ENCODE data around the gene PSMD7.

Gene PSMD7

GRCh38 chr16:74315059-74315458, 18.4 kb downstream of the PSMD7 start:
- Histone ChIP-seq H4K8ac (ENCODE audit: low read depth, low read length) (no peak overlapping the region), H3K4me1 (ENCODE audit: control insufficient read depth in 1 of 2, insufficient read depth in 2 of 2, low read length in 2 of 2) (no peaks in the 10 kb centered on the region), H2AFZ (ENCODE audit: insufficient read depth, low read length, poor library complexity) (no peak overlapping the region), H3K14ac (ENCODE audit: low read length) (no peak overlapping the region), H2AK5ac (ENCODE audit: low read length) (no peak overlapping the region), H4K12ac (ENCODE audit: low read depth, low read length) (no peak overlapping the region), H4K91ac (ENCODE audit: low read depth, low read length) (no peak overlapping the region), H2BK5ac (ENCODE audit: low read depth, low read length, poor library complexity) (no peak overlapping the region), H3K27ac (ENCODE audit: low read depth, low read length) (no peak overlapping the region), H3K9ac (ENCODE audit: low read length) (no peak overlapping the region), H3K9me3 (ENCODE audit: insufficient read depth, low read depth, low read length) (no peaks in the 10 kb centered on the region), H2BK120ac (ENCODE audit: insufficient read depth, low read length, poor library complexity) (no peak overlapping the region), H3K23ac (ENCODE audit: low read length) (no peak overlapping the region), H3K27me3 (ENCODE audit: insufficient read depth, low read length) (no peaks in the 10 kb centered on the region), H3K4ac (ENCODE audit: low read depth, low read length) (no peak overlapping the region), H3K36me3 (ENCODE audit: control insufficient read depth in 1 of 2, insufficient read depth in 2 of 2, low read length in 2 of 2) (no peaks in the 10 kb centered on the region), H3K18ac (ENCODE audit: low read length) (no peak overlapping the region), H3K79me1 (ENCODE audit: low read length) (no peaks in the 10 kb centered on the region), H3K4me2 (ENCODE audit: low read length) (no peak overlapping the region), H2BK12ac (ENCODE audit: low read length) (no peak overlapping the region), H3K79me2 (ENCODE audit: control insufficient read depth, insufficient read depth, low read length, poor library complexity) (no peaks in the 10 kb centered on the region), H3K4me3 (ENCODE audit: low read depth, low read length) (no peak overlapping the region)
- peak; percentile 19 to 35 for DNase-seq
- no CpG with 5 or more reads among the region's 7 CpGs for WGBS (ENCODE audit: extremely low coverage, insufficient coverage, insufficient read length)

- Histone ChIP-seq H4K8ac (ENCODE audit: low read depth, low read length) (no peak overlapping the region), H3K79me2 (ENCODE audit: control insufficient read depth, insufficient read depth, low read length, poor library complexity) (no peaks in the 10 kb centered on the region), H3K79me1 (ENCODE audit: low read length) (no peaks in the 10 kb centered on the region), H3K4ac (ENCODE audit: low read depth, low read length) (no peak overlapping the region), H3K27ac (ENCODE audit: low read depth, low read length) (no peak overlapping the region), H3K18ac (ENCODE audit: low read length) (no peak overlapping the region), H4K91ac (ENCODE audit: low read depth, low read length) (no peak overlapping the region), H4K12ac (ENCODE audit: low read depth, low read length) (no peak overlapping the region), H3K4me2 (ENCODE audit: low read length) (no peak overlapping the region), H3K36me3 (ENCODE audit: control insufficient read depth in 1 of 2, insufficient read depth in 2 of 2, low read length in 2 of 2) (peaks cover 3 to 4% of the 10 kb centered on the region in 2 experiments), H3K23ac (ENCODE audit: low read length) (no peak overlapping the region), H2BK12ac (ENCODE audit: low read length) (no peak overlapping the region), H3K9me3 (ENCODE audit: insufficient read depth, low read depth, low read length) (no peaks in the 10 kb centered on the region), H2AK5ac (ENCODE audit: low read length) (no peak overlapping the region), H2AFZ (ENCODE audit: insufficient read depth, low read length, poor library complexity) (no peak overlapping the region), H3K9ac (ENCODE audit: low read length) (no peak overlapping the region), H3K4me1 (ENCODE audit: control insufficient read depth in 1 of 2, insufficient read depth in 2 of 2, low read length in 2 of 2) (no peaks in the 10 kb centered on the region), H2BK120ac (ENCODE audit: insufficient read depth, low read length, poor library complexity) (no peak overlapping the region), H3K4me3 (ENCODE audit: low read depth, low read length) (no peak overlapping the region), H3K14ac (ENCODE audit: low read length) (no peak overlapping the region), H2BK5ac (ENCODE audit: low read depth, low read length, poor library complexity) (no peak overlapping the region), H3K27me3 (ENCODE audit: insufficient read depth, low read length) (no peaks in the 10 kb centered on the region)
- WGBS (ENCODE audit: extremely low coverage, insufficient coverage, insufficient read length), result no CpG with 5 or more reads among the region's 6 CpGs
- no peak for DNase-seq
Observed at GRCh38 chr16:74320707-74321106, 24.1 kb downstream of the PSMD7 start.

- H3K18ac ChIP-seq (ENCODE audit: low read length), result no peak overlapping the region
- H2AK5ac ChIP-seq (ENCODE audit: low read length), result no peak overlapping the region
- H3K4ac ChIP-seq (ENCODE audit: low read depth, low read length), result no peak overlapping the region
- H4K12ac ChIP-seq (ENCODE audit: low read depth, low read length), result no peak overlapping the region
- no peak overlapping the region for H3K4me2 ChIP-seq (ENCODE audit: low read length)
- no peaks in the 10 kb centered on the region for H3K27me3 ChIP-seq (ENCODE audit: insufficient read depth, low read length)
- no peak overlapping the region for H4K8ac ChIP-seq (ENCODE audit: low read depth, low read length)
- H4K91ac ChIP-seq (ENCODE audit: low read depth, low read length), result no peak overlapping the region
- no peaks in the 10 kb centered on the region for H3K79me2 ChIP-seq (ENCODE audit: control insufficient read depth, insufficient read depth, low read length, poor library complexity)
- no peak overlapping the region for H3K14ac ChIP-seq (ENCODE audit: low read length)
- WGBS (ENCODE audit: extremely low coverage, insufficient coverage, insufficient read length), result no CpG with 5 or more reads among the region's 2 CpGs
- H3K27ac ChIP-seq (ENCODE audit: low read depth, low read length), result no peak overlapping the region
- no peak for DNase-seq
- H2AFZ ChIP-seq (ENCODE audit: insufficient read depth, low read length, poor library complexity), result no peak overlapping the region
- no peaks in the 10 kb centered on the region for H3K9me3 ChIP-seq (ENCODE audit: insufficient read depth, low read depth, low read length)
- H2BK12ac ChIP-seq (ENCODE audit: low read length), result no peak overlapping the region
- no peak overlapping the region for H3K4me3 ChIP-seq (ENCODE audit: low read depth, low read length)
- no peak overlapping the region for H3K23ac ChIP-seq (ENCODE audit: low read length)
- no peak overlapping the region for H2BK120ac ChIP-seq (ENCODE audit: insufficient read depth, low read length, poor library complexity)
- H3K9ac ChIP-seq (ENCODE audit: low read length), result no peak overlapping the region
- no peaks in the 10 kb centered on the region for H3K79me1 ChIP-seq (ENCODE audit: low read length)
- H2BK5ac ChIP-seq (ENCODE audit: low read depth, low read length, poor library complexity), result no peak overlapping the region
- no peaks in the 10 kb centered on the region for H3K4me1 ChIP-seq (ENCODE audit: control insufficient read depth in 1 of 2, insufficient read depth in 2 of 2, low read length in 2 of 2)
- H3K36me3 ChIP-seq (ENCODE audit: control insufficient read depth in 1 of 2, insufficient read depth in 2 of 2, low read length in 2 of 2), result peaks cover 6% of the 10 kb centered on the region in 2 experiments
Observed at GRCh38 chr16:74321356-74321755, 24.7 kb downstream of the PSMD7 start.

GRCh38 chr16:74322301-74322710, 25.7 kb downstream of the PSMD7 start:
- no peak overlapping the region for H3K4ac ChIP-seq (ENCODE audit: low read depth, low read length)
- H2AFZ ChIP-seq (ENCODE audit: insufficient read depth, low read length, poor library complexity), result no peak overlapping the region
- H3K4me3 ChIP-seq (ENCODE audit: low read depth, low read length), result no peak overlapping the region
- WGBS (ENCODE audit: extremely low coverage, insufficient coverage, insufficient read length), result no CpG with 5 or more reads among the region's 7 CpGs
- H3K4me2 ChIP-seq (ENCODE audit: low read length), result no peak overlapping the region
- no peak overlapping the region for H2BK5ac ChIP-seq (ENCODE audit: low read depth, low read length, poor library complexity)
- no peak overlapping the region for H2BK120ac ChIP-seq (ENCODE audit: insufficient read depth, low read length, poor library complexity)
- H4K12ac ChIP-seq (ENCODE audit: low read depth, low read length), result no peak overlapping the region
- H3K27ac ChIP-seq (ENCODE audit: low read depth, low read length), result no peak overlapping the region
- H2AK5ac ChIP-seq (ENCODE audit: low read length), result no peak overlapping the region
- H3K27me3 ChIP-seq (ENCODE audit: insufficient read depth, low read length), result no peaks in the 10 kb centered on the region
- H3K23ac ChIP-seq (ENCODE audit: low read length), result no peak overlapping the region
- H3K9ac ChIP-seq (ENCODE audit: low read length), result no peak overlapping the region
- no peak overlapping the region for H4K8ac ChIP-seq (ENCODE audit: low read depth, low read length)
- no peak overlapping the region for H4K91ac ChIP-seq (ENCODE audit: low read depth, low read length)
- H3K14ac ChIP-seq (ENCODE audit: low read length), result no peak overlapping the region
- H3K79me1 ChIP-seq (ENCODE audit: low read length), result no peaks in the 10 kb centered on the region
- H3K18ac ChIP-seq (ENCODE audit: low read length), result no peak overlapping the region
- no peaks in the 10 kb centered on the region for H3K9me3 ChIP-seq (ENCODE audit: insufficient read depth, low read depth, low read length)
- no peaks in the 10 kb centered on the region for H3K4me1 ChIP-seq (ENCODE audit: control insufficient read depth in 1 of 2, insufficient read depth in 2 of 2, low read length in 2 of 2)
- peaks cover 8 to 9% of the 10 kb centered on the region in 2 experiments for H3K36me3 ChIP-seq (ENCODE audit: control insufficient read depth in 1 of 2, insufficient read depth in 2 of 2, low read length in 2 of 2)
- no peak overlapping the region for H2BK12ac ChIP-seq (ENCODE audit: low read length)
- no peaks in the 10 kb centered on the region for H3K79me2 ChIP-seq (ENCODE audit: control insufficient read depth, insufficient read depth, low read length, poor library complexity)
- peak; percentile 10 to 38 for DNase-seq
